Duodenal mucosa (tissue), 2 donors: ENCODE results near the gene NRBF2.

Experiments used
- H3K27ac ChIP-seq: one replicate; pipeline ENCODE4 v1.7.0; 2013; ENCODE audit warnings: low read depth, low read length
- H3K27me3 ChIP-seq, 2 donors: one replicate each; pipeline ENCODE4 v1.7.0; 2013; ENCODE audit warnings: low read length in 2 of 2, control low read depth in 1 of 2; ENCODE audit not compliant: insufficient read depth in 2 of 2, control insufficient read depth in 1 of 2
- H3K36me3 ChIP-seq, 2 donors: one replicate each; pipeline ENCODE4 v1.7.0; 2013; ENCODE audit warnings: low read length in 2 of 2, control low read depth in 1 of 2; ENCODE audit not compliant: insufficient read depth in 2 of 2, control insufficient read depth in 1 of 2
- H3K4me1 ChIP-seq, 2 donors: one replicate each; pipeline ENCODE4 v1.7.0; 2013; ENCODE audit warnings: low read length in 2 of 2, control low read depth in 1 of 2; ENCODE audit not compliant: insufficient read depth in 2 of 2, control insufficient read depth in 1 of 2
- H3K4me3 ChIP-seq, 2 donors: one replicate each; pipeline ENCODE4 v1.7.0; 2013; ENCODE audit warnings: low read length in 2 of 2, low read depth in 1 of 2
- H3K9ac ChIP-seq, 2 donors: one replicate each; pipeline ENCODE4 v1.7.0; 2013; ENCODE audit warnings: low read length in 2 of 2, low read depth in 1 of 2
- H3K9me3 ChIP-seq, 2 donors: one replicate each; pipeline ENCODE4 v1.7.0; 2013; ENCODE audit warnings: low read length in 2 of 2, control low read depth in 1 of 2; ENCODE audit not compliant: control insufficient read depth in 1 of 2

Gene NRBF2

GRCh38 chr10:63119041-63119440 is 14.1 kb upstream of the NRBF2 start:
- no peaks in the 10 kb centered on the region for H3K4me1 ChIP-seq
- H3K4me3 ChIP-seq: no peak overlapping the region
- H3K36me3 ChIP-seq: no peaks in the 10 kb centered on the region
- no peak overlapping the region for H3K9ac ChIP-seq
- no peaks in the 10 kb centered on the region for H3K27me3 ChIP-seq
- no peaks in the 10 kb centered on the region for H3K9me3 ChIP-seq
- H3K27ac ChIP-seq: no peak overlapping the region

DNA sequence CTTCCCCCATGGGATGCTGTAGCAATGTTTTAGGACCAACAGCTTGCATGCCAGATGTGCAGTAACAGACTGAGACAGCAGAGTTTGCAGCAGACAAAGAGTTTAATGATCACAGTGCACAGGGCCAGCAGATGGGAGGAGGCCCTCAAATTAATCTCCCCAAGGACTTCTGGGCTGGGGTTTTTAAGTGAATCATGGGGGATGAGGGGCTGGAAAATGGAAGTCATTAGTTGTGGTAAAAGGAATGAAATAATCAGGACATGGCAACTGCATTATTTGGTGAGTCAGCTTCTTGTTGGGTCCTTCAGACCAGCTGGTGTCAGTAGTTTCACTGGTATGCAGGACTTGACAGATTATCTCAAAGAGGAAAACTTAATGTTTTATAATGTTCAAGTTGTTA is 12.6 kb upstream of the NRBF2 start:
- H3K27me3 ChIP-seq: no peaks in the 10 kb centered on the region
- H3K4me3 ChIP-seq: no peak overlapping the region
- no peaks in the 10 kb centered on the region for H3K4me1 ChIP-seq
- H3K36me3 ChIP-seq: no peaks in the 10 kb centered on the region
- no peak overlapping the region for H3K27ac ChIP-seq
- H3K9ac ChIP-seq: no peak overlapping the region
- H3K9me3 ChIP-seq: no peaks in the 10 kb centered on the region

DNA sequence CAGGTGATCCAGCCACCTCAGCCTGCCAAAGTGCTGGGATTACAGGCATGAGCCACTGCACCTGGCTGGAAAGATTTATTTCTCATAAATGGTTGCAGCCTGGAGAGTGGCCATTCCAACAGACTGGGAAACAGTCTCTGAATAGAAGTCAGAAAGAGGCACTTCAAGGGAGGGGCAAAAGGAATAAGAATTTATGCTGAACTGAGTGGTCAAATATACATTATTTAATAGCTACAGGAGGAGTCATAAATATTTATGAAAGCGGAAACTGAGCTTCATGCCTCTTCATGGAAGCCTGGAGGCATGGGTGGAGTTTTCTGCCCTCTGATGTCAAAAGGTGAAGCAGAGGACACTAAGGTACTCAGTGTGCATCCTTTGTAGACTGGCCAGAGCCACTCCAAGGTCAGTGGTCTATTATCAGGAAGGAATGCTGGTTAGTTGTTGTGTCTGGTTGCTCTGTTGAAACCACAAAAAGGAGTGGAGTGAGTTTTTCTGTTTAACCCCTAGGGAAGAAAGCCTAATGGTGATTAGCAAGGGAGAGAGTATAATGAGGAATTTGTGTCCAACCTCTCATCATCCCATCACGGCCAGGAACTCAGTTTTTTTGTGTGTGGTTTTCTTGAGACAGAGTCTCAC is 9.3 kb upstream of the NRBF2 start:
- no peak overlapping the region for H3K9ac ChIP-seq
- no peak overlapping the region for H3K4me3 ChIP-seq
- H3K36me3 ChIP-seq: no peaks in the 10 kb centered on the region
- no peaks in the 10 kb centered on the region for H3K27me3 ChIP-seq
- no peaks in the 10 kb centered on the region for H3K4me1 ChIP-seq
- no peaks in the 10 kb centered on the region for H3K9me3 ChIP-seq
- no peak overlapping the region for H3K27ac ChIP-seq

DNA sequence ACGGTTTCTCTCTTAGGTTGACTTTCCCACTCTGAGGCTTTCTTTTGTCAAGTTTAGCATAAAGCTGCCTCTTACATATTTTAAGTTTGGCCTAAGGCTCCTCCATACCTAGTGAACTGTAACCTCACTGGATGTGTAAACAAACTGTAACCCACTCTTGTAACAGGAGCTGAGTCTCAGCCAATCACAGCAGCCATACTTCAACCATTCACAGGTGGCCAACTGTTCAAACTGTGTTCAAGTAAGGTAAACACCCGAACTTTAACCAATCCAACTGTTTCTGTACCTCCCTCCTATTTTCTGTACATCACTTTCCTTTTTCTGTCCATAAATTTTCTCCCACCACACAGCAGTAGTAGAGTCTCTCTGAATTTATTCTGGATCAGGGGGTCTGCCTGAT is 7.7 kb upstream of the NRBF2 start:
- H3K9me3 ChIP-seq: no peaks in the 10 kb centered on the region
- no peaks in the 10 kb centered on the region for H3K27me3 ChIP-seq
- H3K9ac ChIP-seq: no peak overlapping the region
- H3K4me1 ChIP-seq: no peaks in the 10 kb centered on the region
- no peaks in the 10 kb centered on the region for H3K36me3 ChIP-seq
- no peak overlapping the region for H3K4me3 ChIP-seq
- H3K27ac ChIP-seq: no peak overlapping the region

DNA sequence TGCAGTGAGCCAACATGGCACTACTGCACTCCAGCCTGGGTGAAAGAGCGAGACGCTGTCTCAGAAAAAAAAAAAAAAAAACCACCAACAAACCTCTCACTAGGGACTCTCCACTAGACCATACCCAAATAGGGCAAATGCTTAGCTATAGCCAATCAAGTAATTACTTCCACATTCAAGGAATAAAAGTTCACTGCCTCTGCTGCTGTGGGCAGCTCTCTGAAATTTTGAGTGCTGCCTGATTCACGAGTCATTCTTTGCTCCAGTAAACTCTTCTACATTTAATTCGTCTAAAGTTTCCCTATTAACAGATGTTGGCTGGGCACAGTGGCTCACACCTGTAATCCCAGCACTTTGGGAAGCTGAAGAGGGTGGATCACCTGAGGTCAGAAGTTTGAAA is 4.7 kb upstream of the NRBF2 start:
- H3K4me3 ChIP-seq: no peak overlapping the region
- no peaks in the 10 kb centered on the region for H3K36me3 ChIP-seq
- H3K27me3 ChIP-seq: no peaks in the 10 kb centered on the region
- no peak overlapping the region for H3K9ac ChIP-seq
- no peaks in the 10 kb centered on the region for H3K9me3 ChIP-seq
- H3K4me1 ChIP-seq: peaks cover 4 to 5% of the 10 kb centered on the region in 2 donors
- H3K27ac ChIP-seq: no peak overlapping the region

GRCh38 chr10:63129888-63130287 is 3.2 kb upstream of the NRBF2 start:
- H3K9ac ChIP-seq: no peak overlapping the region
- no peaks in the 10 kb centered on the region for H3K27me3 ChIP-seq
- no peak overlapping the region for H3K4me3 ChIP-seq
- H3K9me3 ChIP-seq: no peaks in the 10 kb centered on the region
- peaks cover 12% of the 10 kb centered on the region in 2 donors for H3K4me1 ChIP-seq
- no peaks in the 10 kb centered on the region for H3K36me3 ChIP-seq
- H3K27ac ChIP-seq: no peak overlapping the region

GRCh38 chr10:63132651-63133055 is 475 bp upstream of the NRBF2 start:
- Histone ChIP-seq H3K4me1 (peaks cover 14 to 33% of the 10 kb centered on the region in 2 donors), H3K27ac (no peak overlapping the region), H3K9me3 (no peaks in the 10 kb centered on the region), H3K27me3 (no peaks in the 10 kb centered on the region), H3K36me3 (no peaks in the 10 kb centered on the region), H3K4me3 (peak overlapping the region; percentile 81 to 94), H3K9ac (no peak overlapping the region)

GRCh38 chr10:63133821-63134557 is 861 bp downstream of the NRBF2 start:
- Histone ChIP-seq H3K4me1 (peaks cover 14 to 38% of the 10 kb centered on the region in 2 donors), H3K4me3 (peak overlapping the region; percentile 81 to 94), H3K9ac (peak overlapping the region; percentile 88 to 99), H3K36me3 (no peaks in the 10 kb centered on the region), H3K27me3 (no peaks in the 10 kb centered on the region), H3K9me3 (no peaks in the 10 kb centered on the region), H3K27ac (peak overlapping the region; percentile 93)

GRCh38 chr10:63137306-63137705 is 4.2 kb downstream of the NRBF2 start:
- H3K4me3 ChIP-seq: no peak overlapping the region
- peaks cover 14 to 38% of the 10 kb centered on the region in 2 donors for H3K4me1 ChIP-seq
- H3K9ac ChIP-seq: no peak overlapping the region
- no peaks in the 10 kb centered on the region for H3K9me3 ChIP-seq
- H3K36me3 ChIP-seq: peaks cover 0 to 5% of the 10 kb centered on the region in 2 donors
- no peaks in the 10 kb centered on the region for H3K27me3 ChIP-seq
- no peak overlapping the region for H3K27ac ChIP-seq

- no peak overlapping the region for H3K4me3 ChIP-seq
- peaks cover under 1 to 24% of the 10 kb centered on the region in 2 donors for H3K4me1 ChIP-seq
- H3K27ac ChIP-seq: no peak overlapping the region
- no peaks in the 10 kb centered on the region for H3K9me3 ChIP-seq
- no peaks in the 10 kb centered on the region for H3K27me3 ChIP-seq
- H3K9ac ChIP-seq: no peak overlapping the region
- H3K36me3 ChIP-seq: peaks cover 0 to 5% of the 10 kb centered on the region in 2 donors
Measured at GRCh38 chr10:63140077-63140476, 6.9 kb downstream of the NRBF2 start.
